Measurements from ENCODE around the gene ZNF598.
"Not testable (repeated sequence)": the region's sequence is repeated elsewhere in the genome, so short reads cannot be mapped to it uniquely, and the experiment has no call there.

ZNF598 gene

DNA sequence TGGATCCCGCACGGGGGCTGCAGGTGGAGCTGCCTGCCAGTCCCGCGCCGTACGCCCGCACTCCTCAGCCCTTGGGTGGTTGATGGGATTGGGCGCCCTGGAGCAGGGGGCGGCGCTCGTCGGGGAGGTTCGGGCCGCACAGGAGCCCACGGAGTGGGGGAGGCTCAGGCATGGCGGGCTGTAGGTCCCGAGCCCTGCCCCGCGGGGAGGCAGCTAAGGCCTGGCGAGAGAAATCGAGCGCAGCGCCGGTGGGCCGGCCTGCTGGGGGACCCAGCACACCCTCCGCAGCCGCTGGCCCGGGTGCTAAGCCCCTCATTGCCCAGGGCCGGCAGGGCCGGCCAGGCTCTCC lies 51.5 kb downstream of the ZNF598 start:
- not testable (repeated sequence) for DNase-seq (ENCODE audit: low read depth)

DNA sequence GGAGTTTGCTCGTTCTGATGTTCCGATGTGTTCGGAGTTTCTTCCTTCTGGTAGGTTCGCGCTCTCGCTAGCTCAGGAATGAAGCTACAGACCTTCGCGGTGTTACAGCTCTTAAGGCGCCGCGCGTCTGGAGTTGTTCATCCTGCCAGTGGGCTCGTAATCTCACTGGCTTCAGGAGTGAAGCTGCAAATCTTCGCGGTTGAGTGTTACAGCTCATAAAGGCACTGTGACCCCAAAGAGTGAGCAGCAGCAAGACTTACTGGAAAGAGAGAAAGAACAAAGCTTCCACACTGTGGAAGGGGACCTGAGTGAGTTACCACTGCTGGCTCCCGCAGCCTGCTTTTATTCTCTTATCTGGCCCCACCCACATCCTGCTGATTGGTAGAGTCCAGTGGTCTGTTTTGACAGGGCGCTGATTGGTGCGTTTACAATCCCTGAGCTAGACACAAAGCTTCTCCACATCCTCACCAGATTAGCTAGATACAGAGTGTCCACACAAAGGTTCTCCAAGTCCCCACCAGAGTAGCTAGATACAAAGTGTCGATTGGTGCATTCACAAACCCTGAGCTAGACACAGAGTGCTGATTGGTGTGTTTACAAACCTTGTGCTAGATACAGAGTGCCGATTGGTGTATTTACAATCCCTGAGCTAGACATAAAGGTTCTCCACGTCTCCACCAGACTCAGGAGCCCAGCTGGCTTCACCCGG lies 52.0 kb downstream of the ZNF598 start:
- not testable (repeated sequence) for DNase-seq (ENCODE audit: low read depth)

DNA sequence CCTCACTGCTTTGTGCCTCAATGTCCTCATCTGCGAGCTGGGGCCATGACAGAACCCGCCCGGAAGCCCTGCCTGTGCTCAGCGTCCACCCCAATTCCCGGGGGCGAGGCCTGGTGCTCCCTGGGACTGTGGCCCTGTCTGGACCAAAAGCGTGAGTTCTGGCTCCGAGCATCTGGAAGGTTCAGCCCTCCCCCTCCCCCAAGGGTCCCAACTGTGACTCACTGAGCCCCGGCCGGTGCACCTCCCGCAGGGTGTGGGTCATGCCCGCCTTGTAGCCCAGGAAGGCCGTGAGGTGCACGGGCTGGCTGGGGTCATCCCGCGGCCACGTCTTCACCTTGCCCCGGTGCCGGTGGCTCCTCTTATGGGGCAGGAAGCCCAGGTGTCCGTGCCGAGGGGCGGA lies 55.9 kb downstream of the ZNF598 start:
- no peak for DNase-seq (ENCODE audit: low read depth)

DNA sequence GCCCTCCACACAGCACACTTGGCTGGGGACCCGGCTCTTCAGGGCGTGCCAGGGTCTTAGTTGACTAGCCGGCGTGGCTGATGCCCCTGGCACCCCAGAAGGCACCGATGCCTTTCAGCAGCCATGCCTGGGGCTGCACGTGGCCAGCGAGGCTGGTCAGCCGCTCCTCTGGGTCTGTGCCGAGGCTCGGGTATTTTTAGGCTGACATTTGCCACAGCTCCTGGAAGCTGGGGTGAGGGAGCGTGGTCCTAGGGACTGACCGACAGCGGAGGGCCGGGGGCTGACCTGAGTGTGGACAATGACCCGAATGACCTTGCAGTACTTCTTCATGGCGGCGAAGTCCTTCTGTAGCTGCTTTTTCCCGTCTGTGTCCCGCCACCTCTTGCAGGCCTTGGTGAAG lies 59.1 kb downstream of the ZNF598 start:
- no peak for DNase-seq (ENCODE audit: low read depth)

DNA sequence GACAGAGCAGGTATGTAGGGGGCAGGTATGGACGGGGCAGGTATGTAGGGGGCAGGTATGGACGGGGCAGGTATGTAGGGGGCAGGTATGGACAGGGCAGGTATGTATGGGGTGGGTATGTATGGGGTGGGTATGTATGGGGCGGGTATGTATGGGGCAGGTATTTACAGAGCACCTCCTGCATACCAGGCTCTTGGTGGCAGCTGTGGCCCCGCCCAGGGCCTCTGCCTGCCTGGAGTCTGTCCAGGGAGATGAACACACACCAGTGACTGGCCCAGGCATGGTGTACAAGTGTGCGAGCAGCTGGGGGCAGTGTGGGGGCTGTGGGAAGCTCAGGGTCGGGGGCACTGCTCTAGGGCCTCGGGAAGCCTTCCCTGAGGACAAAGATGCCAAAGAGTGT lies 59.6 kb downstream of the ZNF598 start:
- no peak for DNase-seq (ENCODE audit: low read depth)

DNA sequence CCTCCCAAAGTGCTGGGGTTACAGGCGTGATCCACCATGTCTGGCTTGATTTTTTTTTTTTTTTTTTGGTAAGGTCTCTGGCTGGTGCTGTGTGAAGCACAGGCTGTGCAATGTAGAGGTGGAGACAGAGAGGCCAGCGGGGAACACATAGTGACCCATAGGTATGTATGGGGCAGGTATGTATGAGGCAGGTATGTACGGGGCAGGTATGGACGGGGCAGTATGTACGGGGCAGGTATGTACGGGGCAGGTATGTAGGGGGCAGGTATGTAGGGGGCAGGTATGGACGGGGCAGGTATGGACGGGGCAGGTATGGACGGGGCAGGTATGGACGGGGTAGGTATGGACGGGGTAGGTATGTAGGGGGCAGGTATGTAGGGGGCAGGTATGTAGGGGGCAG lies 60.1 kb downstream of the ZNF598 start:
- DNase-seq (ENCODE audit: low read depth): no peak
